ENCODE results near the gene TMEM8B. TPM values are rescaled to one million over a fixed set of nuclear protein-coding genes. Genes with fewer than 3 reads are reported as not detected.

TMEM8B gene
- total and polyA plus RNA-seq, 2 of the 8 experiments (the other 6 are each of a cell fraction or from before 2014, with no cell fraction given) = 7.5 to 10.4 TPM

DNA sequence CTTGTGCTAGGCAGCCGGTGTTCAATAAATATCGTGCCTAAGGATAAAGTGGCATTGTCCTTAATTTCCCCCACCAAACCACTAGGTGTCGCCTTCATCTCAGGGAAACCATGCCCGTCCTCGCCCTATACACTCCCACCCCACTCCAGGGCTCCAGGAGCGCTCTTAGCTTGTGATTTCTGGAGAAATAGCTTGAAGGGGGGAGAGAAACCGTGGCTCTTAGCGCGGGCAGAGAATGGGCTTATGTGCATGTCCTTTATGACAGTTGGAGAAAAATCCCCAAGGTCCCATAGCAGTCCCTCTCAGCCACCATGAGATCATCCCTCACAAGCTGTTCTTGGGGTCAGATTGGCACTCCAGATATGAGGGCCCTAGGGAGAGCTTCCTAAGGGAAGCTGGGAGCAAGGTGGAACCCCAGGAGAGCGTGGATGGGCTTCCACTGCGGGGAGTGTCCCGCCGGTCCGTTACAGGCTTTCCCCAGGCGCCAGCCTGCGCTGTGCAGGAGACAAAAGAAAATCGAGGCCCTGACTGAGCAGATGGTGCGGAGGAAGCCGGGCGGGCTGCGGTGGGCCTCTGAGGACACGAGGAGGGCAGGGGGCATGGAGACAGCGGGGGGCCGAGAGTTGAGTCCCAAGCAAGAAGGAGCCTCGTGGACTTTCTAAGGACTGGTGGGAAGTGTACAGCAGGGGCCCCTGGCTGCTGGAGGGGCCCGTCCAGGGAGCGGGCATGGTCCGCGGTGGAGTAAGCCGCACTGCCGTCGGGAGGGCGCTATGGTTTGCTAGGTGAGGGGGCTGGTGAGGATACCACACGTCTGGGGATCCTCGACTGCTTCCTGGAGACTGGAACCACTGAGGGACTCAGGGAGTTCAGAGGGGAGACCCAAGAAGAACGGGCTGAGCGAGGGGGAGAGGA lies 38.4 kb upstream of the TMEM8B start (continued):
- TF ChIP-seq, protein P1, sequence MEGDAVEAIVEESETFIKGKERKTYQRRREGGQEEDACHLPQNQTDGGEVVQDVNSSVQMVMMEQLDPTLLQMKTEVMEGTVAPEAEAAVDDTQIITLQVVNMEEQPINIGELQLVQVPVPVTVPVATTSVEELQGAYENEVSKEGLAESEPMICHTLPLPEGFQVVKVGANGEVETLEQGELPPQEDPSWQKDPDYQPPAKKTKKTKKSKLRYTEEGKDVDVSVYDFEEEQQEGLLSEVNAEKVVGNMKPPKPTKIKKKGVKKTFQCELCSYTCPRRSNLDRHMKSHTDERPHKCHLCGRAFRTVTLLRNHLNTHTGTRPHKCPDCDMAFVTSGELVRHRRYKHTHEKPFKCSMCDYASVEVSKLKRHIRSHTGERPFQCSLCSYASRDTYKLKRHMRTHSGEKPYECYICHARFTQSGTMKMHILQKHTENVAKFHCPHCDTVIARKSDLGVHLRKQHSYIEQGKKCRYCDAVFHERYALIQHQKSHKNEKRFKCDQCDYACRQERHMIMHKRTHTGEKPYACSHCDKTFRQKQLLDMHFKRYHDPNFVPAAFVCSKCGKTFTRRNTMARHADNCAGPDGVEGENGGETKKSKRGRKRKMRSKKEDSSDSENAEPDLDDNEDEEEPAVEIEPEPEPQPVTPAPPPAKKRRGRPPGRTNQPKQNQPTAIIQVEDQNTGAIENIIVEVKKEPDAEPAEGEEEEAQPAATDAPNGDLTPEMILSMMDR (IDR thresholded peaks at IDR 0.05; ENCODE audit: control extremely low read depth in 1 of 3, insufficient read depth in 1 of 3, low read depth in 1 of 3, low read length in 3 of 3) = peak; percentile 79 to 92 (median 90)
- no peak for TF ChIP-seq GTF2F1 (IDR thresholded peaks at IDR 0.05; ENCODE audit: borderline replicate concordance, low read depth, low read length)
- TF ChIP-seq HDAC6 (IDR thresholded peaks at IDR 0.05; ENCODE audit: low read depth, low read length) = no peak
- no peak for TF ChIP-seq RNF2 (IDR thresholded peaks at IDR 0.05; ENCODE audit: borderline replicate concordance, low read depth, low read length, missing control alignments, poor library complexity, severe bottlenecking)
- TF ChIP-seq SIX5 (IDR thresholded peaks at IDR 0.05; ENCODE audit: low read depth, low read length) = no peak
- peak; percentile 27; the same call in 1 of the 2 replicates for TF ChIP-seq BRCA1 (IDR thresholded peaks at IDR 0.05; ENCODE audit: low read depth, low read length)
- TF ChIP-seq CEBPB (IDR thresholded peaks at IDR 0.05; ENCODE audit: low read depth, low read length) = no peak
- no peak for TF ChIP-seq TAF7 (optimal IDR thresholded peaks at IDR 0.05; ENCODE audit: borderline replicate concordance, low read depth, low read length)
- TF ChIP-seq SP4 (IDR thresholded peaks at IDR 0.05; ENCODE audit: low read length) = no peak
- no peak for TF ChIP-seq SIN3A (conservative IDR thresholded peaks at IDR 0.05 in 1 of 2, IDR thresholded peaks at IDR 0.05 in 1 of 2; ENCODE audit: low read depth in 1 of 2, low read length in 2 of 2)
- 0 out of 2 replicates have a peak, but pooled peaks have one; percentile 23 for TF ChIP-seq TAF1 (IDR thresholded peaks at IDR 0.05; ENCODE audit: low read depth, low read length)
- TF ChIP-seq, protein P2, sequence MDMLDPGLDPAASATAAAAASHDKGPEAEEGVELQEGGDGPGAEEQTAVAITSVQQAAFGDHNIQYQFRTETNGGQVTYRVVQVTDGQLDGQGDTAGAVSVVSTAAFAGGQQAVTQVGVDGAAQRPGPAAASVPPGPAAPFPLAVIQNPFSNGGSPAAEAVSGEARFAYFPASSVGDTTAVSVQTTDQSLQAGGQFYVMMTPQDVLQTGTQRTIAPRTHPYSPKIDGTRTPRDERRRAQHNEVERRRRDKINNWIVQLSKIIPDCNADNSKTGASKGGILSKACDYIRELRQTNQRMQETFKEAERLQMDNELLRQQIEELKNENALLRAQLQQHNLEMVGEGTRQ (IDR thresholded peaks at IDR 0.05; ENCODE audit: low read length) = no peak
- peak; percentile 94 for TF ChIP-seq RAD21 (IDR thresholded peaks at IDR 0.05 in 1 of 2, conservative IDR thresholded peaks at IDR 0.05 in 1 of 2; ENCODE audit: low read depth in 2 of 2, low read length in 2 of 2)
- TF ChIP-seq, protein P3, sequence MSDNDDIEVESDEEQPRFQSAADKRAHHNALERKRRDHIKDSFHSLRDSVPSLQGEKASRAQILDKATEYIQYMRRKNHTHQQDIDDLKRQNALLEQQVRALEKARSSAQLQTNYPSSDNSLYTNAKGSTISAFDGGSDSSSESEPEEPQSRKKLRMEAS (IDR thresholded peaks at IDR 0.05) = peak; percentile 58
- TF ChIP-seq SRF (IDR thresholded peaks at IDR 0.05; ENCODE audit: low read depth, low read length) = no peak
- TF ChIP-seq TBP (IDR thresholded peaks at IDR 0.05; ENCODE audit: low read depth, low read length) = 0 out of 2 replicates have a peak, but pooled peaks have one; percentile 22
- peak; percentile 32 for TF ChIP-seq EZH2 (IDR thresholded peaks at IDR 0.05; ENCODE audit: low read depth, low read length, severe bottlenecking)
- TF ChIP-seq CREB1 (IDR thresholded peaks at IDR 0.05) = no peak
- TF ChIP-seq POLR2AphosphoS5 (IDR thresholded peaks at IDR 0.05; ENCODE audit: low read depth, low read length) = no peak; the same call in 1 of the 2 replicates
